Keratinocyte (primary cell): ENCODE data around the gene TEKT3.

Experiments used
- EZH2 ChIP-seq: IDR thresholded peaks from one replicate; pipeline ENCODE4 v1.6.1; 2012; ENCODE audit warnings: inconsistent platforms, mild to moderate bottlenecking, low read length, moderate library complexity
- TF ChIP-seq, protein P1 (sequence below), 3 experiments: IDR thresholded peaks in 1 of 3; conservative IDR thresholded peaks in 1 of 3; optimal IDR thresholded peaks in 1 of 3; 2 replicates in 2 of 3; 3 replicates in 1 of 3; pipeline versions ENCODE3 to v1.5.1; 2011; ENCODE audit warnings: low read length in 3 of 3, mild to moderate bottlenecking in 3 of 3, moderate library complexity in 2 of 3, control low read depth in 1 of 3, inconsistent platforms in 1 of 3; ENCODE audit not compliant: insufficient read depth in 2 of 3; ENCODE audit errors: extremely low read depth in 1 of 3

DNA sequence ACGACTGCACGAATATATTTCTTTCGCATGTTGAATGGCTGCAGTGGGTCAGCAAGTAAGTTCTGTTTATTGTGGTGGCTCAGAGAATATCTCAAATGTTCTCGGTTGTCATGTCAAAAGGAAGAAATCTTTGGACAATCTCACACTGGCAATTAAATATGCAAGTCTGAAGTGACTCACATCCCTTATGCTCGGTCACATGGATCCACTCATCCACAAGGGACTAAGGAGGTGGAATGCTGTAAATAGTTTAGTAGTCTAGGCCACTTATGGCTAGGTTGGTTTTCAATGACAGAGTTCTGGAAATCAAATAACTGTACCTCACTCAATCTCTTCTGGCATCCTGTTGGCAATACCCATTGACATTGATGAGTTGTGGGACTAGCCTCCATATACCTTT lies 43.2 kb downstream of the TEKT3 start:
- no peak for TF ChIP-seq EZH2
- TF ChIP-seq, protein P1, sequence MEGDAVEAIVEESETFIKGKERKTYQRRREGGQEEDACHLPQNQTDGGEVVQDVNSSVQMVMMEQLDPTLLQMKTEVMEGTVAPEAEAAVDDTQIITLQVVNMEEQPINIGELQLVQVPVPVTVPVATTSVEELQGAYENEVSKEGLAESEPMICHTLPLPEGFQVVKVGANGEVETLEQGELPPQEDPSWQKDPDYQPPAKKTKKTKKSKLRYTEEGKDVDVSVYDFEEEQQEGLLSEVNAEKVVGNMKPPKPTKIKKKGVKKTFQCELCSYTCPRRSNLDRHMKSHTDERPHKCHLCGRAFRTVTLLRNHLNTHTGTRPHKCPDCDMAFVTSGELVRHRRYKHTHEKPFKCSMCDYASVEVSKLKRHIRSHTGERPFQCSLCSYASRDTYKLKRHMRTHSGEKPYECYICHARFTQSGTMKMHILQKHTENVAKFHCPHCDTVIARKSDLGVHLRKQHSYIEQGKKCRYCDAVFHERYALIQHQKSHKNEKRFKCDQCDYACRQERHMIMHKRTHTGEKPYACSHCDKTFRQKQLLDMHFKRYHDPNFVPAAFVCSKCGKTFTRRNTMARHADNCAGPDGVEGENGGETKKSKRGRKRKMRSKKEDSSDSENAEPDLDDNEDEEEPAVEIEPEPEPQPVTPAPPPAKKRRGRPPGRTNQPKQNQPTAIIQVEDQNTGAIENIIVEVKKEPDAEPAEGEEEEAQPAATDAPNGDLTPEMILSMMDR (optimal IDR thresholded peaks at IDR 0.05 in 1 of 3, IDR thresholded peaks at IDR 0.05 in 1 of 3, conservative IDR thresholded peaks at IDR 0.05 in 1 of 3; ENCODE audit: extremely low read depth in 1 of 3, insufficient read depth in 2 of 3, low read length in 3 of 3) = no peak
